K562 (cell line): Measurements from ENCODE around the gene XPNPEP3. TPM values are rescaled to one million over a fixed set of nuclear protein-coding genes. Genes with fewer than 3 reads are reported as not detected.

ENCODE experiments used
- ELF1 ChIP-seq: fragments of 200-800 bp; sonication (Bioruptor generic); IDR thresholded peaks from 2 replicates; pipeline ENCODE4 v1.6.1; 2016; ENCODE audit warnings: missing genetic modification characterization, missing compliant biosample characterization
- HDAC3 ChIP-seq: fragments of 450-650 bp; IDR thresholded peaks from 2 replicates; pipeline ENCODE4 v1.6.1; 2018; ENCODE audit warnings: borderline replicate concordance, mild to moderate bottlenecking, moderate library complexity; ENCODE audit not compliant: partially characterized antibody
- HMG20A ChIP-seq: fragments of 450-650 bp; formaldehyde crosslinking; conservative IDR thresholded peaks from 2 replicates; pipeline ENCODE4 v1.4.0; 2020; ENCODE audit warnings: mild to moderate bottlenecking, mixed read lengths
- NFE2L1 ChIP-seq: fragments of 450-650 bp; IDR thresholded peaks from 2 replicates; pipeline ENCODE4 v1.6.1; 2016; ENCODE audit warnings: missing genetic modification characterization, low read depth, mild to moderate bottlenecking, missing compliant biosample characterization, moderate library complexity, borderline replicate concordance
- NUFIP1 ChIP-seq: fragments of 450-650 bp; IDR thresholded peaks from 2 replicates; pipeline ENCODE4 v1.6.1; 2018; ENCODE audit not compliant: partially characterized antibody
- PKNOX1 ChIP-seq: fragments of 450-650 bp; IDR thresholded peaks from 2 replicates; pipeline ENCODE4 v1.6.1; 2016
- PRMT5 ChIP-seq: sonication (generic); formaldehyde crosslinking; IDR thresholded peaks from 2 replicates; pipeline ENCODE4 v1.5.0; 2020; ENCODE audit warnings: missing genetic modification reagents
- RBBP5 ChIP-seq: fragments of 200-600 bp; sonication (generic); IDR thresholded peaks from 2 replicates; pipeline ENCODE4 v1.6.1; 2012; ENCODE audit warnings: borderline replicate concordance, mild to moderate bottlenecking, low read length, control low read depth, inconsistent platforms; ENCODE audit not compliant: insufficient read depth, poor library complexity, severe bottlenecking
- RFX1 ChIP-seq: fragments of 450-650 bp; IDR thresholded peaks from 2 replicates; pipeline ENCODE4 v1.6.1; 2016; ENCODE audit warnings: mild to moderate bottlenecking, moderate library complexity
- ZNF274 ChIP-seq: IDR thresholded peaks from 2 replicates; pipeline ENCODE4 v1.6.1; 2011; ENCODE audit warnings: low read depth, mild to moderate bottlenecking, low read length, moderate library complexity, borderline replicate concordance
- ZNF449 ChIP-seq: fragments of 250-450 bp; sonication (Bioruptor Pico); IDR thresholded peaks from 2 replicates; pipeline ENCODE4 v1.8.0; 2022; ENCODE audit warnings: moderate library complexity, mild to moderate bottlenecking, inconsistent platforms
- ZNF551 ChIP-seq: fragments of 250-450 bp; sonication (Bioruptor Pico); IDR thresholded peaks from 2 replicates; pipeline ENCODE4 v1.5.0; 2021; ENCODE audit warnings: mild to moderate bottlenecking, moderate library complexity
- polyA plus RNA-seq, 8 experiments: library from polyadenylated mRNA; depleted of rRNA in 4 of 8; stranded (reverse) in 5 of 8; unstranded in 3 of 8; fragments of >200 nt; fragmentation: Nextera tagmentation in 2 of 8; fragmentation: Illumina TruSeq in 1 of 8; extraction: Ambion mirVana in 2 of 8; extraction: Trizol in 1 of 8; gene quantifications; 2 replicates each; pipeline versions ENCODE4 v1.2.1 to v1.2.3, GENCODE V29; 2011 to 2014; ENCODE audit warnings: inconsistent platforms in 1 of 8, missing spikeins in 1 of 8
- total RNA-seq, 7 experiments: library from RNA; depleted of rRNA in 6 of 7; stranded (reverse); fragments of >200 nt in 6 of 7; fragmentation: Illumina TruSeq in 2 of 7; extraction: Trizol in 2 of 7; gene quantifications; 2 replicates each; pipeline versions ENCODE4 v1.2.1 to v1.2.3, GENCODE V29; 2011 to 2021; ENCODE audit warnings: low replicate concordance in 1 of 7
- TF ChIP-seq, protein P1 (sequence below): fragments of 200-800 bp; sonication (Bioruptor generic); IDR thresholded peaks from 2 replicates; pipeline ENCODE4 v1.6.1; 2017; ENCODE audit warnings: missing genetic modification characterization, missing compliant biosample characterization
- TF ChIP-seq, protein P2 (sequence below): IDR thresholded peaks from 2 replicates; pipeline ENCODE4 v1.6.1; 2011; ENCODE audit not compliant: insufficient read length; ENCODE audit errors: extremely low read depth
- TF ChIP-seq, protein P3 (sequence below), 2 experiments: fragments of 450-650 bp in 1 of 2; sonication (generic) in 1 of 2; formaldehyde crosslinking in 1 of 2; IDR thresholded peaks in 1 of 2; conservative IDR thresholded peaks in 1 of 2; 2 replicates each; pipeline versions ENCODE4 v1.6.1 to v1.8.1; 2016 to 2023; ENCODE audit warnings: mild to moderate bottlenecking in 2 of 2, moderate library complexity in 2 of 2, inconsistent platforms in 1 of 2, missing genetic modification reagents in 1 of 2
- TF ChIP-seq, protein P4 (sequence below): sonication (generic); formaldehyde crosslinking; IDR thresholded peaks from 2 replicates; pipeline ENCODE4 v1.9.0; 2022; ENCODE audit warnings: mild to moderate bottlenecking, missing genetic modification reagents
- TF ChIP-seq, protein P5 (sequence below), 2 experiments: fragments of 200-800 bp in 1 of 2; sonication (Bioruptor generic) in 1 of 2; sonication (generic) in 1 of 2; formaldehyde crosslinking in 1 of 2; IDR thresholded peaks in 1 of 2; conservative IDR thresholded peaks in 1 of 2; 2 replicates each; pipeline versions ENCODE4 v1.5.0 to v1.6.1; 2016 to 2020; ENCODE audit warnings: missing compliant biosample characterization in 1 of 2, missing genetic modification characterization in 1 of 2, missing genetic modification reagents in 1 of 2

Gene XPNPEP3
- total and polyA plus RNA-seq, 9 of the 15 experiments (the other 6 are each of a cell fraction or from before 2014, with no cell fraction given): 9.1 to 22.6 (median 15.6) TPM

DNA sequence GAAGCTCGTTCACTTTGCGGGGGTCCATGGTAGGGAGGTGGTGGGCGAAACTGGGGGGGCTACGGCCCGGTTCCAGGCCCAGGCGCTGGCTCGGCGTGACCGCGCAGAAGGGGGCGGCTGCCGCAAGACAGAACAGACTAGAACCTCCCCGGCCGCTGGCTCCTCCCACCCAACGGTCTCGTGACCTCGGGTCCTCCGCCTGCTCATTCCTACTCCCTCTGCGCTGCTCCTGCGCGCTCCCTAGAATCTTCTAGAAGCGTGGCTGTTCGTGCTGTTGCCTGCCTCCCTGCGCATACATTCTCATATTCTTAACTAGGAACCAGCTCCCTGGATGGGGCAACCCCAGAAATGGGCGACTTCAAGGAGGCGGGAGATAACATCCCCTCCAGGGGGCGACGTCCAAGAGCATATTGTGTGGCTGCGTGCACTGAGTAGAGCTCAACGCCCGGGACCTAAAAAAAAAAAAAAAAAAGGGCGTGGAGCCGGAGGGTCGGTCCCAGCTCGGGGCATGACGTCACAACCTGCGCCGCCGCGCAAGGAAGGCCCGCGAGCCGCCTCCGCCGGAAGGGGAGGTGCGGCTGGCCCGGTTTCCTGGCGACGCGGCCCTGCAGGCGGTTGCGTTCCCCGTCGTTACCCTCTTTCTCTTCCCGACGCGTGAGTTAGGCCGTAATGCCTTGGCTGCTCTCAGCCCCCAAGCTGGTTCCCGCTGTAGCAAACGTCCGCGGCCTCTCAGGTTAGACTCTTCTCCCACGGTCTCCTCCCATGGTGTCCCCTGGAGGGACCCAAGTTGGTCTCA, at the start of gene XPNPEP3, which contains the start of gene ST13 (continued):
- no peak for TF ChIP-seq PKNOX1
- no peak for TF ChIP-seq HDAC3
- TF ChIP-seq, protein P1, sequence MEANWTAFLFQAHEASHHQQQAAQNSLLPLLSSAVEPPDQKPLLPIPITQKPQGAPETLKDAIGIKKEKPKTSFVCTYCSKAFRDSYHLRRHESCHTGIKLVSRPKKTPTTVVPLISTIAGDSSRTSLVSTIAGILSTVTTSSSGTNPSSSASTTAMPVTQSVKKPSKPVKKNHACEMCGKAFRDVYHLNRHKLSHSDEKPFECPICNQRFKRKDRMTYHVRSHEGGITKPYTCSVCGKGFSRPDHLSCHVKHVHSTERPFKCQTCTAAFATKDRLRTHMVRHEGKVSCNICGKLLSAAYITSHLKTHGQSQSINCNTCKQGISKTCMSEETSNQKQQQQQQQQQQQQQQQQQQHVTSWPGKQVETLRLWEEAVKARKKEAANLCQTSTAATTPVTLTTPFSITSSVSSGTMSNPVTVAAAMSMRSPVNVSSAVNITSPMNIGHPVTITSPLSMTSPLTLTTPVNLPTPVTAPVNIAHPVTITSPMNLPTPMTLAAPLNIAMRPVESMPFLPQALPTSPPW (CRISPR knock-in tag): peak; percentile 81
- no peak for TF ChIP-seq ZNF274
- no peak for TF ChIP-seq NFE2L1 (tag)
- TF ChIP-seq HMG20A (CRISPR knock-in tag): no peak
- TF ChIP-seq ZNF449 (CRISPR knock-in tag): no peak
- peak; percentile 84 for TF ChIP-seq RFX1
- no peak for TF ChIP-seq PRMT5 (CRISPR knock-in tag)
- TF ChIP-seq ZNF551: no peak
- TF ChIP-seq, protein P2, sequence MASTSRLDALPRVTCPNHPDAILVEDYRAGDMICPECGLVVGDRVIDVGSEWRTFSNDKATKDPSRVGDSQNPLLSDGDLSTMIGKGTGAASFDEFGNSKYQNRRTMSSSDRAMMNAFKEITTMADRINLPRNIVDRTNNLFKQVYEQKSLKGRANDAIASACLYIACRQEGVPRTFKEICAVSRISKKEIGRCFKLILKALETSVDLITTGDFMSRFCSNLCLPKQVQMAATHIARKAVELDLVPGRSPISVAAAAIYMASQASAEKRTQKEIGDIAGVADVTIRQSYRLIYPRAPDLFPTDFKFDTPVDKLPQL: no peak
- peak; percentile 56 for TF ChIP-seq ELF1 (tag)
- TF ChIP-seq, protein P3, sequence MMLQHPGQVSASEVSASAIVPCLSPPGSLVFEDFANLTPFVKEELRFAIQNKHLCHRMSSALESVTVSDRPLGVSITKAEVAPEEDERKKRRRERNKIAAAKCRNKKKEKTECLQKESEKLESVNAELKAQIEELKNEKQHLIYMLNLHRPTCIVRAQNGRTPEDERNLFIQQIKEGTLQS (IDR thresholded peaks at IDR 0.05): peak; percentile 88
- TF ChIP-seq, protein P3 (CRISPR knock-in tag; conservative IDR thresholded peaks at IDR 0.05): no peak; the same call in 1 of the 2 replicates
- TF ChIP-seq, protein P4, sequence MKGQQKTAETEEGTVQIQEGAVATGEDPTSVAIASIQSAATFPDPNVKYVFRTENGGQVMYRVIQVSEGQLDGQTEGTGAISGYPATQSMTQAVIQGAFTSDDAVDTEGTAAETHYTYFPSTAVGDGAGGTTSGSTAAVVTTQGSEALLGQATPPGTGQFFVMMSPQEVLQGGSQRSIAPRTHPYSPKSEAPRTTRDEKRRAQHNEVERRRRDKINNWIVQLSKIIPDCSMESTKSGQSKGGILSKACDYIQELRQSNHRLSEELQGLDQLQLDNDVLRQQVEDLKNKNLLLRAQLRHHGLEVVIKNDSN (CRISPR knock-in tag): peak; percentile 88
- TF ChIP-seq RBBP5: peak; percentile 79
- no peak for TF ChIP-seq NUFIP1
- TF ChIP-seq, protein P5, sequence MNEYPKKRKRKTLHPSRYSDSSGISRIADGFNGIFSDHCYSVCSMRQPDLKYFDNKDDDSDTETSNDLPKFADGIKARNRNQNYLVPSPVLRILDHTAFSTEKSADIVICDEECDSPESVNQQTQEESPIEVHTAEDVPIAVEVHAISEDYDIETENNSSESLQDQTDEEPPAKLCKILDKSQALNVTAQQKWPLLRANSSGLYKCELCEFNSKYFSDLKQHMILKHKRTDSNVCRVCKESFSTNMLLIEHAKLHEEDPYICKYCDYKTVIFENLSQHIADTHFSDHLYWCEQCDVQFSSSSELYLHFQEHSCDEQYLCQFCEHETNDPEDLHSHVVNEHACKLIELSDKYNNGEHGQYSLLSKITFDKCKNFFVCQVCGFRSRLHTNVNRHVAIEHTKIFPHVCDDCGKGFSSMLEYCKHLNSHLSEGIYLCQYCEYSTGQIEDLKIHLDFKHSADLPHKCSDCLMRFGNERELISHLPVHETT (CRISPR knock-in tag; conservative IDR thresholded peaks at IDR 0.05 in 1 of 2, IDR thresholded peaks at IDR 0.05 in 1 of 2): peak in 1 of 2 experiments; percentile 82; a peak in 2 of 4 replicates
